ENCODE data around the gene FMN1. TPM values are rescaled to one million over a fixed set of nuclear protein-coding genes. Genes with fewer than 3 reads are reported as not detected.
"Not testable (repeated sequence)": the region's sequence is repeated elsewhere in the genome, so short reads cannot be mapped to it uniquely, and the experiment has no call there.

Gene FMN1
- total RNA-seq, 1 experiment from 2014 or later, result 25.8 TPM

- BruUV-seq (replicated peaks), result no TSS peak
- no peaks in the 10 kb centered on the region for H3K27me3 ChIP-seq (ENCODE audit: insufficient read depth, low read depth)
- intact Hi-C loops (cut with micrococcal nuclease; ENCODE audit: unreplicated experiment), result no loop called here
- H3K9me3 ChIP-seq (ENCODE audit: insufficient read depth, low read depth), result no peaks in the 10 kb centered on the region
- no peak overlapping the region for H2AFZ ChIP-seq
- CTCF ChIA-PET, result no interaction called here
- no peak overlapping the region for H3K4me2 ChIP-seq
- no peaks in the 10 kb centered on the region for H3K9me2 ChIP-seq (ENCODE audit: insufficient read depth)
- POLR2A ChIA-PET (ENCODE audit: unreplicated experiment), result no interaction called here
- H3K4me3 ChIP-seq, result no peak overlapping the region
- DNase-seq, result no peak
- TF ChIP-seq EZH2 (IDR thresholded peaks at IDR 0.05; ENCODE audit: low read depth), result no peak
- H3K79me2 ChIP-seq (ENCODE audit: low read depth), result no peaks in the 10 kb centered on the region
- H3K36me3 ChIP-seq (ENCODE audit: low read depth), result no peaks in the 10 kb centered on the region
- no peaks in the 10 kb centered on the region for H4K20me1 ChIP-seq (ENCODE audit: insufficient read depth)
- no peak overlapping the region for H3K27ac ChIP-seq
- no peaks in the 10 kb centered on the region for H3F3A ChIP-seq (ENCODE audit: insufficient read depth, low read depth)
- H3K4me1 ChIP-seq (replicated peaks; ENCODE audit: insufficient read depth), result no peaks in the 10 kb centered on the region
These were observed 241.5 kb downstream of the FMN1 start for GRCh38 chr15:32952901-32953532.

- H3K4me1 ChIP-seq (replicated peaks; ENCODE audit: insufficient read depth), result no peaks in the 10 kb centered on the region
- no peaks in the 10 kb centered on the region for H3K36me3 ChIP-seq (ENCODE audit: low read depth)
- no peaks in the 10 kb centered on the region for H3K9me2 ChIP-seq (ENCODE audit: insufficient read depth)
- no peaks in the 10 kb centered on the region for H4K20me1 ChIP-seq (ENCODE audit: insufficient read depth)
- H3K4me2 ChIP-seq, result no peak overlapping the region
- intact Hi-C loops (cut with micrococcal nuclease; ENCODE audit: unreplicated experiment), result no loop called here
- TF ChIP-seq EZH2 (IDR thresholded peaks at IDR 0.05; ENCODE audit: low read depth), result no peak
- TF ChIP-seq CTCF (conservative IDR thresholded peaks at IDR 0.05), result no peak
- ChIA-PET CTCF (no interaction called here), POLR2A (ENCODE audit: unreplicated experiment) (no interaction called here)
- no peaks in the 10 kb centered on the region for H3K27me3 ChIP-seq (ENCODE audit: insufficient read depth, low read depth)
- H3K9me3 ChIP-seq (ENCODE audit: insufficient read depth, low read depth), result no peaks in the 10 kb centered on the region
- BruUV-seq (replicated peaks), result no TSS peak
- H2AFZ ChIP-seq, result no peak overlapping the region
- no peaks in the 10 kb centered on the region for H3F3A ChIP-seq (ENCODE audit: insufficient read depth, low read depth)
- H3K4me3 ChIP-seq, result no peak overlapping the region
- no peak for DNase-seq
- H3K79me2 ChIP-seq (ENCODE audit: low read depth), result no peaks in the 10 kb centered on the region
- no peak overlapping the region for H3K27ac ChIP-seq
These were observed 242.6 kb downstream of the FMN1 start for GRCh38 chr15:32951736-32952464.

- H3K9me2 ChIP-seq (ENCODE audit: insufficient read depth); H3K9me3 ChIP-seq (ENCODE audit: insufficient read depth, low read depth); CTCF ChIA-PET; BruUV-seq (replicated peaks); DNase-seq; H3K27ac ChIP-seq; H3K79me2 ChIP-seq (ENCODE audit: low read depth); H3K4me2 ChIP-seq; H3F3A ChIP-seq (ENCODE audit: insufficient read depth, low read depth); H3K4me1 ChIP-seq (replicated peaks; ENCODE audit: insufficient read depth); H3K4me3 ChIP-seq; H2AFZ ChIP-seq; H3K27me3 ChIP-seq (ENCODE audit: insufficient read depth, low read depth); H4K20me1 ChIP-seq (ENCODE audit: insufficient read depth); POLR2A ChIA-PET (ENCODE audit: unreplicated experiment); intact Hi-C loops (cut with micrococcal nuclease; ENCODE audit: unreplicated experiment); H3K36me3 ChIP-seq (ENCODE audit: low read depth): not testable (repeated sequence)
These were observed 244.5 kb downstream of the FMN1 start for GRCh38 chr15:32950051-32950450.

GRCh38 chr15:32946210-32946609 is 248.3 kb downstream of the FMN1 start:
- CTCF ChIA-PET, result no interaction called here
- no peaks in the 10 kb centered on the region for H3F3A ChIP-seq (ENCODE audit: insufficient read depth, low read depth)
- H3K4me1 ChIP-seq (replicated peaks; ENCODE audit: insufficient read depth), result no peaks in the 10 kb centered on the region

More at GRCh38 chr15:32946210-32946609, 248.3 kb downstream of the FMN1 start:
- Histone ChIP-seq H4K20me1 (ENCODE audit: insufficient read depth) (no peaks in the 10 kb centered on the region), H3K4me3 (no peak overlapping the region), H3K27ac (no peak overlapping the region), H3K9me2 (ENCODE audit: insufficient read depth) (no peaks in the 10 kb centered on the region), H3K79me2 (ENCODE audit: low read depth) (no peaks in the 10 kb centered on the region), H3K9me3 (ENCODE audit: insufficient read depth, low read depth) (no peaks in the 10 kb centered on the region), H3K27me3 (ENCODE audit: insufficient read depth, low read depth) (no peaks in the 10 kb centered on the region), H3K36me3 (ENCODE audit: low read depth) (no peaks in the 10 kb centered on the region), H2AFZ (no peak overlapping the region), H3K4me2 (no peak overlapping the region)
- intact Hi-C loops (cut with micrococcal nuclease; ENCODE audit: unreplicated experiment), result no loop called here
- DNase-seq, result no peak
- POLR2A ChIA-PET (ENCODE audit: unreplicated experiment), result interaction anchor here (0.7 kb wide), 1 partner anchor 107 kb away, joined by 3 read pairs; no protein-coding TSS in a partner anchor
- BruUV-seq (replicated peaks), result no TSS peak
- TF ChIP-seq CTCF (conservative IDR thresholded peaks at IDR 0.05) (no peak), EZH2 (IDR thresholded peaks at IDR 0.05; ENCODE audit: low read depth) (no peak)
